HG03521 (cell line): ENCODE measurements around the gene CHST4.
"Not testable (repeated sequence)": the region's sequence is repeated elsewhere in the genome, so short reads cannot be mapped to it uniquely, and the experiment has no call there.

Experiments
- ATAC-seq: cut with Tn5 transposase; IDR thresholded peaks from one replicate; pipeline ENCODE4 v1.9.1; 2021; ENCODE audit warnings: mild to moderate bottlenecking, moderate library complexity; ENCODE audit not compliant: unreplicated experiment

CHST4 gene

GRCh38 chr16:71526111-71526631 is at the start of gene CHST4:
CHST4 (plus strand) TSS chr16:71526426; CDS start chr16:71536678, 10,252 bp downstream.
- ATAC-seq: no peak

- ATAC-seq: no peak
These were observed 49.6 kb upstream of the CHST4 start for GRCh38 chr16:71476457-71477124.

- no peak for ATAC-seq
These were observed 46.8 kb upstream of the CHST4 start for GRCh38 chr16:71479420-71479819.

GRCh38 chr16:71480956-71481355 is 45.3 kb upstream of the CHST4 start:
- no peak for ATAC-seq

- ATAC-seq: no peak
These were observed 43.7 kb upstream of the CHST4 start for GRCh38 chr16:71482569-71482968.

GRCh38 chr16:71484006-71484893 is 42.0 kb upstream of the CHST4 start:
- peak; percentile 90 for ATAC-seq

GRCh38 chr16:71489122-71489521 is 37.1 kb upstream of the CHST4 start, which contains the start of gene ZNF19:
ZNF19 (minus strand) TSS chr16:71489324; CDS start chr16:71482114, 7,210 bp downstream.
- ATAC-seq: no peak

GRCh38 chr16:71490361-71490760 is 35.9 kb upstream of the CHST4 start:
- no peak for ATAC-seq

- ATAC-seq: no peak
These were observed 35.2 kb upstream of the CHST4 start for GRCh38 chr16:71491054-71491453.

- ATAC-seq: no peak
These were observed 33.4 kb upstream of the CHST4 start for GRCh38 chr16:71492786-71493185.

- ATAC-seq: no peak
These were observed 33.0 kb upstream of the CHST4 start for GRCh38 chr16:71493213-71493612.

- ATAC-seq: no peak
These were observed 28.2 kb upstream of the CHST4 start for GRCh38 chr16:71498031-71498430.

- ATAC-seq: no peak
These were observed 26.4 kb upstream of the CHST4 start for GRCh38 chr16:71499775-71500364.

- ATAC-seq: no peak
These were observed 25.3 kb upstream of the CHST4 start for GRCh38 chr16:71500964-71501363.

GRCh38 chr16:71501547-71501946 is 24.7 kb upstream of the CHST4 start:
- ATAC-seq: no peak

GRCh38 chr16:71504051-71504450 is 22.2 kb upstream of the CHST4 start:
- not testable (repeated sequence) for ATAC-seq

GRCh38 chr16:71504901-71505300 is 21.3 kb upstream of the CHST4 start:
- no peak for ATAC-seq

GRCh38 chr16:71507061-71507460 is 19.2 kb upstream of the CHST4 start:
- no peak for ATAC-seq

GRCh38 chr16:71513302-71513701 is 12.9 kb upstream of the CHST4 start:
- ATAC-seq: no peak

- ATAC-seq: no peak
These were observed 11.8 kb upstream of the CHST4 start for GRCh38 chr16:71514476-71514875.

- no peak for ATAC-seq
These were observed 11.2 kb upstream of the CHST4 start for GRCh38 chr16:71515026-71515425.
